Ovary (tissue), 3 donors: ENCODE data around the gene CRACR2B.

Experiments
- CTCF ChIP-seq, 3 donors: fragments of 450-650 bp in 2 of 3; fragments of 200-600 bp in 1 of 3; IDR thresholded peaks; one replicate each; pipeline versions ENCODE4 v1.5.1 to v1.8.0; 2016 to 2022; ENCODE audit warnings: antibody characterized with exemption in 3 of 3, mild to moderate bottlenecking in 1 of 3
- POLR2A ChIP-seq: fragments of 450-650 bp; IDR thresholded peaks from one replicate; pipeline ENCODE4 v1.6.1; 2017; ENCODE audit warnings: antibody characterized with exemption, mild to moderate bottlenecking, moderate library complexity
- donor health status: DM: no; HTN: no; CAD: no.

DNA sequence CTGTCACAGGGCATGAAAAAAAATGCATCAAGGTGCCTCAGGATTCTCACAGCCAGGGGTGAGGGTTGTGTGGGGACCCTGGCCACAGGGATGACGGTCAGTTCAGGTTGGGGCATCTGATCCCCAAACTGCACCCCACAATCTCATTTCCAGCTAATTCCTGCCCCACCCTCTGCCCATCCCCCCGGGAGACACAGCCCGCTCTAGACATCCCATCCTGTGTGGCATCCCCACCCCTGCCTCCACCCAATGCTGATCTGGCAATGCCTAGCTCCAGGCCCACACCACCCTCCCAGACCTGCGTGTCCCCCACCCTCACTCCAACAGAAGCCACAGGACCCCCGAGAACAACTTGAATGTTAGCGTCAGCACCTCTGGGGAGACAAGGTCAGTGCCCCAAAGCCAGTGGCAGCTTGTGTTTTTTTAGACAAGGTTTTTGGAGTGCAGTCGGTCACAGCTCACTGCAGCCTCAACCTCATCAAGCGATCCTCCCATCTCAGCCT lies 40.2 kb downstream of the CRACR2B start:
- no peak for TF ChIP-seq CTCF (IDR thresholded peaks at IDR 0.05)
- TF ChIP-seq POLR2A = no peak
